Stimulated activated CD4-positive, alpha-beta T cell treated with anti-CD3 and anti-CD28 coated beads, Interleukin-1b, Interleukin-23, amount 100 ng/mL, for 48 hours (primary cell): ENCODE results near the gene HPCAL4.

Source experiments
- DNase-seq: peaks from one replicate; pipeline ENCODE4 v3.0.0-alpha.2; 2020

The HPCAL4 gene

GRCh38 chr1:39700348-39700747 lies 9.1 kb upstream of the HPCAL4 start:
- DNase-seq = no peak

- DNase-seq = no peak
Observed at GRCh38 chr1:39699419-39699818, 8.2 kb upstream of the HPCAL4 start.

- no peak for DNase-seq
Observed at GRCh38 chr1:39698568-39698967, 7.3 kb upstream of the HPCAL4 start.

- DNase-seq = no peak
Observed at GRCh38 chr1:39696448-39696847, 5.2 kb upstream of the HPCAL4 start.

- DNase-seq = no peak
Observed at GRCh38 chr1:39695016-39695415, 3.8 kb upstream of the HPCAL4 start.

GRCh38 chr1:39694026-39694425 lies 2.8 kb upstream of the HPCAL4 start:
- DNase-seq = peak; percentile 32

- no peak for DNase-seq
Observed at GRCh38 chr1:39692152-39693074, 1.2 kb upstream of the HPCAL4 start.

- no peak for DNase-seq
Observed at GRCh38 chr1:39690794-39691382, 345 bp downstream of the HPCAL4 start.

GRCh38 chr1:39690225-39690624 lies 1.0 kb downstream of the HPCAL4 start:
- no peak for DNase-seq

- no peak for DNase-seq
Observed at GRCh38 chr1:39689635-39690034, 1.6 kb downstream of the HPCAL4 start.

GRCh38 chr1:39689214-39689613 lies 2.0 kb downstream of the HPCAL4 start:
- DNase-seq = no peak

- no peak for DNase-seq
Observed at GRCh38 chr1:39688706-39689105, 2.5 kb downstream of the HPCAL4 start.

GRCh38 chr1:39687243-39687642 lies 4.0 kb downstream of the HPCAL4 start:
- DNase-seq = no peak

- no peak for DNase-seq
Observed at GRCh38 chr1:39685071-39685470, 6.2 kb downstream of the HPCAL4 start.

GRCh38 chr1:39684313-39684664 lies 6.9 kb downstream of the HPCAL4 start:
- no peak for DNase-seq

- DNase-seq = peak; percentile 34
Observed at GRCh38 chr1:39683591-39684312, 7.5 kb downstream of the HPCAL4 start.

GRCh38 chr1:39681999-39682398 lies 9.2 kb downstream of the HPCAL4 start:
- no peak for DNase-seq

GRCh38 chr1:39681294-39681693 lies 9.9 kb downstream of the HPCAL4 start:
- DNase-seq = no peak

- no peak for DNase-seq
Observed at GRCh38 chr1:39680751-39681150, 10.5 kb downstream of the HPCAL4 start.

GRCh38 chr1:39679821-39680220 lies 11.4 kb downstream of the HPCAL4 start:
- no peak for DNase-seq

GRCh38 chr1:39678889-39679288 lies 12.3 kb downstream of the HPCAL4 start:
- DNase-seq = no peak

GRCh38 chr1:39677645-39678044 lies 13.6 kb downstream of the HPCAL4 start:
- no peak for DNase-seq

- DNase-seq = no peak
Observed at GRCh38 chr1:39676948-39677548, 14.2 kb downstream of the HPCAL4 start.
